Activated CD8-positive, alpha-beta T cell treated with anti-CD3 and anti-CD28 coated beads for 36 hours (primary cell): ENCODE data around the gene TRIM34. TPM values are rescaled to one million over a fixed set of nuclear protein-coding genes. Genes with fewer than 3 reads are reported as not detected.
A peak's percentile ranks its signal among the peaks of the same experiment; 100 is the strongest.
"Not testable (repeated sequence)": the region's sequence is repeated elsewhere in the genome, so short reads cannot be mapped to it uniquely, and the experiment has no call there.

ENCODE experiments used
- ATAC-seq: fragments of 200-7000 bp; cut with Tn5 transposase; one replicate; pipeline ENCODE4 v1.10.0; 2021; ENCODE audit warnings: mild to moderate bottlenecking, moderate library complexity
- CTCF ChIA-PET: fragments of 350-600 bp; sonication (Branson Sonifier 250); formaldehyde crosslinking; loops from one replicate; lab custom pipeline; 2021; ENCODE audit warnings: antibody characterized with exemption; lab: Charles Lee
- POLR2A ChIA-PET: fragments of 350-600 bp; sonication (Branson Sonifier 250); formaldehyde crosslinking; loops from one replicate; lab custom pipeline; 2021; ENCODE audit warnings: antibody characterized with exemption; lab: Charles Lee
- DNase-seq: peaks from one replicate; pipeline ENCODE4 v3.0.0-alpha.2; 2020
- H3K27ac Mint-ChIP-seq: one replicate; pipeline ENCODE4 v1.8.0; 2021; ENCODE audit warnings: mild to moderate bottlenecking, mixed read lengths
- H3K27me3 Mint-ChIP-seq: one replicate; pipeline ENCODE4 v1.8.0; 2021; ENCODE audit warnings: mixed read lengths
- H3K36me3 Mint-ChIP-seq: one replicate; pipeline ENCODE4 v1.8.0; 2021; ENCODE audit warnings: low read depth, mixed read lengths
- H3K4me1 Mint-ChIP-seq: one replicate; pipeline ENCODE4 v1.8.0; 2021; ENCODE audit warnings: low read depth, mixed read lengths
- H3K4me3 Mint-ChIP-seq: one replicate; pipeline ENCODE4 v1.8.0; 2021; ENCODE audit warnings: mild to moderate bottlenecking, moderate library complexity, mixed read lengths
- H3K9me3 Mint-ChIP-seq: one replicate; pipeline ENCODE4 v1.8.0; 2021; ENCODE audit warnings: mixed read lengths
- intact Hi-C: fragments of 100-400 bp; cut with micrococcal nuclease; formaldehyde crosslinking; loops from one replicate; pipeline ENCODE4 v1.10.0; 2022
- total RNA-seq, 2 experiments: library from RNA; stranded (reverse); gene quantifications; one replicate each; pipeline ENCODE4 v1.2.3, GENCODE V29; 2021
- TF ChIP-seq, protein P1 (sequence below): fragments of 200-600 bp; IDR thresholded peaks from one replicate; pipeline ENCODE4 v1.8.0; 2022; ENCODE audit warnings: antibody characterized with exemption, mild to moderate bottlenecking

The TRIM34 gene
- total RNA-seq, 2 experiments from 2014 or later = 8.5 to 9.3 TPM

DNA sequence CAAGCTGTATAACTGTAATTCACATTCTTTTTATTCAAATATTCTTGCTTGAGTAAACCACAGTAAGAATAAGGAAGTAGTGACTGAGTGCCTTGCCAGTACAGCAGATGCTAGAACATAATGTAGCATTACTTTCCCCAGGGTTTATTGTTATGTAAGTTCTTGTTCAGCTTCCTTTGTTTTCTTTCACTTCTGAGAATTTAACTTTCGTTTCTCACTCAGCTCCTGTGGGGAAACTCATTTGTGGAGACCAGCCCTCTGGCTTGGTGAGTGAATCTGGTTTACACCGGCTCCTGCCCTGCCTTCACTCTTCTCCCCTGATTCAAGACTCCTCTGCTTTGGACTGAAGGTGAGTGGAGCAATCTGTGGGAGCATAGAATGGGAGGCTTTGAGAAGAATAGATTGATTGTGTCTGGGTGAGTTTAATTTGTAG, 64.8 kb downstream of the TRIM34 start, which contains the start of gene TRIM22:
TSS of gene TRIM22 (plus strand) at position 240 of the 433 bp plus-strand sequence. CDS start 6,443 bp downstream, outside the sequence.
- POLR2A ChIA-PET = interaction anchor here (0.8 to 2.5 kb wide), 9 partner anchors 9 to 65 kb away, joined by 3 to 10 read pairs (median 4); partner anchors contain the start of gene TRIM34
- no peaks in the 10 kb centered on the region for H3K27me3 Mint-ChIP-seq
- peaks cover 39% of the 10 kb centered on the region for H3K36me3 Mint-ChIP-seq
- H3K4me3 Mint-ChIP-seq = peak within 1 kb of the TSS; percentile 88
- CTCF ChIA-PET = interaction anchor here (0.6 to 2.0 kb wide), 5 partner anchors 12 to 664 kb away, joined by 3 to 7 read pairs (median 6); no protein-coding TSS in a partner anchor
- peak within 1 kb of the TSS; percentile 95 for H3K27ac Mint-ChIP-seq
- DNase-seq (peak; percentile 75), ATAC-seq (peak; percentile 72)
- TF ChIP-seq, protein P1, sequence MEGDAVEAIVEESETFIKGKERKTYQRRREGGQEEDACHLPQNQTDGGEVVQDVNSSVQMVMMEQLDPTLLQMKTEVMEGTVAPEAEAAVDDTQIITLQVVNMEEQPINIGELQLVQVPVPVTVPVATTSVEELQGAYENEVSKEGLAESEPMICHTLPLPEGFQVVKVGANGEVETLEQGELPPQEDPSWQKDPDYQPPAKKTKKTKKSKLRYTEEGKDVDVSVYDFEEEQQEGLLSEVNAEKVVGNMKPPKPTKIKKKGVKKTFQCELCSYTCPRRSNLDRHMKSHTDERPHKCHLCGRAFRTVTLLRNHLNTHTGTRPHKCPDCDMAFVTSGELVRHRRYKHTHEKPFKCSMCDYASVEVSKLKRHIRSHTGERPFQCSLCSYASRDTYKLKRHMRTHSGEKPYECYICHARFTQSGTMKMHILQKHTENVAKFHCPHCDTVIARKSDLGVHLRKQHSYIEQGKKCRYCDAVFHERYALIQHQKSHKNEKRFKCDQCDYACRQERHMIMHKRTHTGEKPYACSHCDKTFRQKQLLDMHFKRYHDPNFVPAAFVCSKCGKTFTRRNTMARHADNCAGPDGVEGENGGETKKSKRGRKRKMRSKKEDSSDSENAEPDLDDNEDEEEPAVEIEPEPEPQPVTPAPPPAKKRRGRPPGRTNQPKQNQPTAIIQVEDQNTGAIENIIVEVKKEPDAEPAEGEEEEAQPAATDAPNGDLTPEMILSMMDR = no peak
- intact Hi-C loops = no loop called here
- peaks cover 47% of the 10 kb centered on the region for H3K4me1 Mint-ChIP-seq
- H3K9me3 Mint-ChIP-seq = no peaks in the 10 kb centered on the region

DNA sequence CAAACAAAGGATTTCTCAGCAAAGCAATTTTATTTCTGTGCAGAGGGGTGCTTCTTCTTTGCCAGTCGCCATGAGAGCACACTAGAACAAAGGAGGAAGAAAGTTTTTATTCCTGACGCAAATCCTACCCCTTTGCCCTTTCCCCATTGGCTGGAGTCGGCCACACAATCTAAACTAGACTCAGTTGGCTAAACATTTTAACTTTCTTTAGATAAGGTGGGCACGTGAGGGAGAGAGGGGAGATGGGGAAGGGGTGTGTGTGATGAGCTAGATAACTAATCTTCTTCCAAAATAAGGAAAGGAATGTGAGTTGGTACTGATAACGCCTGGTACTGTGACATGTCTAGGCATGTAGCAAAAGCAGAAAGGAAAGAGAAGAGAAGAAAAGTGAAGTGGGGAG, 65.4 kb downstream of the TRIM34 start:
- peak overlapping the region; percentile 95 for H3K27ac Mint-ChIP-seq
- ChIA-PET POLR2A (interaction anchor here (0.8 to 2.5 kb wide), 10 partner anchors 9 to 536 kb away, joined by 3 to 10 read pairs (median 4); partner anchors contain the start of gene TRIM34), CTCF (interaction anchor here (1.3 to 2.0 kb wide), 3 partner anchors 11 to 63 kb away, joined by 3 to 7 read pairs (median 6); no protein-coding TSS in a partner anchor)
- DNase-seq = no peak
- TF ChIP-seq, protein P1 = no peak
- intact Hi-C loops = loop anchor here (5.0 kb wide), 1 partner anchor 117 kb away; the partner anchor contains the start of gene OR52N2
- no peaks in the 10 kb centered on the region for H3K9me3 Mint-ChIP-seq
- ATAC-seq = no peak
- peaks cover 36% of the 10 kb centered on the region for H3K36me3 Mint-ChIP-seq
- peaks cover 49% of the 10 kb centered on the region for H3K4me1 Mint-ChIP-seq
- H3K4me3 Mint-ChIP-seq = peak overlapping the region; percentile 88
- no peaks in the 10 kb centered on the region for H3K27me3 Mint-ChIP-seq

DNA sequence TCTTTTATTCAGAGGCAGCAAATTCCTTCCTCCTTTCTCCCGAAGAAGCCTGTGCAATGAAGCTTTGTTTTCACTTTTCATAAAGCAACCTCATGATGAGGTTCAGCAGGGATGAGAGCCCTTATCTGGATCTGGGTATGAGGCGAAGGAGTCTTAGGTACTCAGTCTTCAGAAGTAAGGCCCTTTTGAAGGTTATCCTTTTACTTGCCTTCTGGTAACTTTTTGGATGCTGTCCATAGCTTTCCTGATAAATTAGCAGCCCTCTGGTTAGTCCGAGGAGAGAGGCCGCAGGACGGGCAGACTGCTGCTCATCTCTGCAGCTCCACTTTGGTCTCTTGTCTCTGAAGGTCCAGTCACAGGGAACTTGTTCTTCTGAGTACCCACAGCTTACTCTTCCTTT, 65.9 kb downstream of the TRIM34 start:
- DNase-seq (no peak), ATAC-seq (no peak)
- peaks cover 51% of the 10 kb centered on the region for H3K4me1 Mint-ChIP-seq
- POLR2A ChIA-PET = interaction anchor here (0.8 to 2.5 kb wide), 8 partner anchors 8 to 537 kb away, joined by 3 to 10 read pairs (median 4); partner anchors contain the start of gene TRIM34
- intact Hi-C loops = loop anchor here (5.0 kb wide), 1 partner anchor 117 kb away; the partner anchor contains the start of gene OR52N2
- TF ChIP-seq, protein P1 = no peak
- peaks cover 39% of the 10 kb centered on the region for H3K36me3 Mint-ChIP-seq
- H3K9me3 Mint-ChIP-seq = no peaks in the 10 kb centered on the region
- CTCF ChIA-PET = interaction anchor here (1.7 to 2.0 kb wide), 2 partner anchors 11 to 64 kb away, joined by 3 to 7 read pairs; no protein-coding TSS in a partner anchor
- H3K4me3 Mint-ChIP-seq = peak overlapping the region; percentile 88
- no peaks in the 10 kb centered on the region for H3K27me3 Mint-ChIP-seq
- peak overlapping the region; percentile 95 for H3K27ac Mint-ChIP-seq

DNA sequence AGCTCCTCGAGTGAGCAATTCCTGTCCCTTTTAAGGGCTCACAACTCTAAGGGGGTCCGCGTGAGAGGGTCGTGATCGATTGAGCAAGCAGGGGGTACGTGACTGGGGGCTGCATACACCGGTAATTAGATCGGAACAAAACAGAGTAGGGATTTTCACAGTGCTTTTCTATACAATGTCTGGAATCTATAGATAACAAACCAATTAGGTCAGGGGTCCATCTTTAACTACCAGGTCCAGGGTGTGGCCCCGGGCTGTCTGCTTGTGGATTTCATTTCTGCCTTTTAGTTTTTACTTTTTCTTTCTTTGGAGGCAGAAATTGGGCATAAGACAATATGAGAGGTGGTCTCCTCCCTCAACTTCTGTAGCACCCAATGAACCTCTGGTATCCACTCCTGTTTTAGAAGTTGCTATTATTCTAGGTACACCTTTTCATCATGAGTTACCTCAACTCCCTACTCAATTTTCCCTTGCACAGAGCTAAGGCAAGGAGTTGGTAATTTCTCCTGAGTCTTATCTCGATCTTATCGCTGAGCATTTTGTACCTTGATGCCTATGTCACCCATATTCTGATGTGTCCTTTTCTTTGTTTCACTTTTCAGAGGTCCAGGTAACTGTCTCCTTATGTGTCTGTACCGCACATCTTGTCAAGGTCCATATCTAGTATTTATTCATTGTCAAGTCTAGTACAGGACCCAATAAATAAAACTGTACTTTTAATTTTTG, 66.6 kb downstream of the TRIM34 start:
- not testable (repeated sequence) for H3K27me3 Mint-ChIP-seq, ATAC-seq, DNase-seq, H3K9me3 Mint-ChIP-seq
- H3K36me3 Mint-ChIP-seq = peaks cover 45% of the 10 kb centered on the region
- H3K27ac Mint-ChIP-seq = peak overlapping the region; percentile 95
- peak overlapping the region; percentile 88 for H3K4me3 Mint-ChIP-seq
- peaks cover 54% of the 10 kb centered on the region for H3K4me1 Mint-ChIP-seq
- ChIA-PET POLR2A (interaction anchor here (0.8 to 2.5 kb wide), 3 partner anchors 14 to 538 kb away, joined by 3 to 9 read pairs (median 5); partner anchors contain the start of gene TRIM34), CTCF (interaction anchor here (1.7 kb wide), 1 partner anchor 65 kb away, joined by 3 read pairs; no protein-coding TSS in a partner anchor)
- intact Hi-C loops = loop anchor here (5.0 kb wide), 1 partner anchor 116 kb away; the partner anchor contains the start of gene OR52N2

DNA sequence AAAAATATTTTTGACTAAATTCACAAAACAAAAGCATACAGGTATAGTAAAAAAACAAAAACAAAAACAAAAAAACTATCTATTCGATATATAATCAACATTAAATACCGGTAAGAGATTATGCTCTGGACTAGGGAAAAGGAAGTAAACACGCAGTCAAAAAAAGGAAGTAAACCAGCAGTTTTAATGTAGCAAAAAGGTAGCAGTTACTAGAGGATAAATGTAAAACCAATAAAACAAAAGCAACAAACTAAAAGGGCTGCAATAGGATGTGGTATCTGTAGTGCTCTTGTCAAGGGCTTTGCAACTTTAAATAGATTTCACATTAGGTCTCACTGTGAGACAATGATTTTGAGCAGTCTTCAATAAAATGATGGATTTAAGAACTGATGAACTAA, 67.2 kb downstream of the TRIM34 start:
- H3K4me3 Mint-ChIP-seq = peak overlapping the region; percentile 88
- no peaks in the 10 kb centered on the region for H3K27me3 Mint-ChIP-seq
- peaks cover 50% of the 10 kb centered on the region for H3K36me3 Mint-ChIP-seq
- peak overlapping the region; percentile 95 for H3K27ac Mint-ChIP-seq
- intact Hi-C loops = loop anchor here (5.0 kb wide), 1 partner anchor 115 kb away; the partner anchor contains the start of gene OR52N2
- DNase-seq (no peak), ATAC-seq (no peak)
- TF ChIP-seq, protein P1 = no peak
- POLR2A ChIA-PET = no interaction called here
- H3K9me3 Mint-ChIP-seq = no peaks in the 10 kb centered on the region
- CTCF ChIA-PET = no interaction called here
- H3K4me1 Mint-ChIP-seq = peaks cover 57% of the 10 kb centered on the region
